Measurements from ENCODE around the gene LAIR2. TPM values are rescaled to one million over a fixed set of nuclear protein-coding genes. Genes with fewer than 3 reads are reported as not detected.

The LAIR2 gene
- total RNA-seq, 1 experiment from 2014 or later = not detected

GRCh38 chr19:54454781-54455675 is 47.6 kb upstream of the LAIR2 start (continued):
- TF ChIP-seq EZH2phosphoT487 (IDR thresholded peaks at IDR 0.05; ENCODE audit: borderline replicate concordance) (no peak), SRF (IDR thresholded peaks at IDR 0.05; ENCODE audit: low read depth) (no peak), JUND (IDR thresholded peaks at IDR 0.05) (no peak)

DNA sequence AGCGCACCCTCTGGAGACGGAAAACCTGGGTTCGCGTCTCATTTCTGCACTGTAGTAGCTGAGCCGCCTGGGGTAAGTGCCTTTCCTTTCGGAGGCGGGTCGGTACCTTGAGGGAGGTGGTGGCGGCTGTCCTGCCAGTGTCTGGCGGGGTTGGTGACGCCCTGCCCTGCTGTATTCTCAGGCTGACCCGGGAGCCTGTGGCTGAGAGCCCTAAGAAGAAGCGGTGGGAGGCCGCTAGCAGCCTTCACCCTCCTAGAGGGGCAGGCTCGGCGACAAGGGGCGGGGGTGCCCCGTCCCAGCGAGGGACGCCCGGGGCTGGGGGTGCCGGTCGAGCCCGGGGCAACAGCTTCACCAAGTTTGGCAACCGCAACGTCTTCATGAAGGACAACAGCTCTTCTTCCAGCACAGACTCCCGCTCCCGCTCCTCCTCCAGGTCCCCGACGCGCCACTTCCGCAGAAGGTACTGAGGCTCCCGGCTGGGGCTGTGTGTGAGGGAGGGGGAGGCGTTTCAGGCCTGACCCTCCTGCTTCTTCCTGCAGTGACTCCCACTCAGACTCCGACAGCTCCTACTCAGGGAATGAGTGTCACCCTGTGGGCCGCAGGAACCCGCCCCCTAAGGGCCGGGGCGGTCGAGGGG is 46.7 kb upstream of the LAIR2 start:
- H3K27me3 ChIP-seq (ENCODE audit: insufficient read depth, low read length) = no peaks in the 10 kb centered on the region
- peaks cover 3 to 4% of the 10 kb centered on the region in 2 experiments; a peak in 3 of 4 replicates for H3K4me1 ChIP-seq (ENCODE audit: control insufficient read depth in 1 of 2, insufficient read depth in 2 of 2, low read length in 2 of 2)
- peaks cover 68 to 81% of the 10 kb centered on the region in 2 experiments; a peak in 3 of 4 replicates for H3K36me3 ChIP-seq (ENCODE audit: control insufficient read depth in 1 of 2, insufficient read depth in 2 of 2, low read length in 2 of 2)
- peaks cover 94% of the 10 kb centered on the region for H3K79me2 ChIP-seq (ENCODE audit: insufficient read depth, low read length)
- H3K9me3 ChIP-seq (ENCODE audit: control insufficient read depth in 1 of 2, insufficient read depth in 1 of 2, low read depth in 1 of 2, low read length in 2 of 2) = no peaks in the 10 kb centered on the region
- H2AFZ ChIP-seq (ENCODE audit: low read depth, low read length, poor library complexity, severe bottlenecking) = no peak overlapping the region
- H3K4me2 ChIP-seq (ENCODE audit: low read length) = no peak overlapping the region
- RAD21 ChIA-PET (ENCODE audit: low non-redundant PET in 1 of 2, low total read pairs in 2 of 2, uncharacterized antibody in 2 of 2, unreplicated experiment in 2 of 2) = no interaction called here
- no TSS peak for BruUV-seq (replicated peaks)
- ATAC-seq = no peak
- H4K20me1 ChIP-seq (ENCODE audit: insufficient read depth) = peaks cover 7% of the 10 kb centered on the region; the same call in 1 of the 2 replicates
- no peak overlapping the region for H3K4me3 ChIP-seq (replicated peaks in 1 of 2; ENCODE audit: low read depth in 1 of 2, low read length in 2 of 2)
- no peaks in the 10 kb centered on the region for H3K9me2 ChIP-seq (ENCODE audit: insufficient read depth)
- TF ChIP-seq CEBPB (IDR thresholded peaks at IDR 0.05; ENCODE audit: low read depth) (no peak), RAD21 (IDR thresholded peaks at IDR 0.05; ENCODE audit: low read depth) (no peak), SP1 (IDR thresholded peaks at IDR 0.05; ENCODE audit: low read depth) (no peak), ZFX (IDR thresholded peaks at IDR 0.05) (no peak), YY1 (IDR thresholded peaks at IDR 0.05; ENCODE audit: extremely low read depth, insufficient replicate concordance, low read depth, low read length) (no peak), ATF3 (IDR thresholded peaks at IDR 0.05) (no peak), CTCF (IDR thresholded peaks at IDR 0.05 in 2 of 3, conservative IDR thresholded peaks at IDR 0.05 in 1 of 3; ENCODE audit: borderline replicate concordance in 1 of 3, insufficient read depth in 1 of 3, low read depth in 2 of 3, low read length in 2 of 3) (no peak), TCF7L2 (IDR thresholded peaks at IDR 0.05; ENCODE audit: borderline replicate concordance, extremely low read depth, insufficient read depth, insufficient read length) (no peak), POLR2A (IDR thresholded peaks at IDR 0.05; ENCODE audit: borderline replicate concordance, extremely low read depth, insufficient read depth, insufficient read length) (no peak), EZH2phosphoT487 (IDR thresholded peaks at IDR 0.05; ENCODE audit: borderline replicate concordance) (no peak)
- TF ChIP-seq, protein P1, sequence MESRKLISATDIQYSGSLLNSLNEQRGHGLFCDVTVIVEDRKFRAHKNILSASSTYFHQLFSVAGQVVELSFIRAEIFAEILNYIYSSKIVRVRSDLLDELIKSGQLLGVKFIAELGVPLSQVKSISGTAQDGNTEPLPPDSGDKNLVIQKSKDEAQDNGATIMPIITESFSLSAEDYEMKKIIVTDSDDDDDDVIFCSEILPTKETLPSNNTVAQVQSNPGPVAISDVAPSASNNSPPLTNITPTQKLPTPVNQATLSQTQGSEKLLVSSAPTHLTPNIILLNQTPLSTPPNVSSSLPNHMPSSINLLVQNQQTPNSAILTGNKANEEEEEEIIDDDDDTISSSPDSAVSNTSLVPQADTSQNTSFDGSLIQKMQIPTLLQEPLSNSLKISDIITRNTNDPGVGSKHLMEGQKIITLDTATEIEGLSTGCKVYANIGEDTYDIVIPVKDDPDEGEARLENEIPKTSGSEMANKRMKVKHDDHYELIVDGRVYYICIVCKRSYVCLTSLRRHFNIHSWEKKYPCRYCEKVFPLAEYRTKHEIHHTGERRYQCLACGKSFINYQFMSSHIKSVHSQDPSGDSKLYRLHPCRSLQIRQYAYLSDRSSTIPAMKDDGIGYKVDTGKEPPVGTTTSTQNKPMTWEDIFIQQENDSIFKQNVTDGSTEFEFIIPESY (IDR thresholded peaks at IDR 0.05; ENCODE audit: extremely low read depth, insufficient replicate concordance, low read length) = no peak
- CTCF ChIA-PET = no interaction called here
- POLR2A ChIA-PET = interaction anchor here (1.8 kb wide), 1 partner anchor 8 kb away, joined by 7 read pairs; the partner anchor contains the start of gene LENG9
- DNase-seq (ENCODE audit: low read depth, low spot score) = no peak
- intact Hi-C loops (cut with micrococcal nuclease) = no loop called here
- H3K27ac ChIP-seq (ENCODE audit: low read depth, low read length) = no peak overlapping the region
- H3K9ac ChIP-seq (ENCODE audit: low read length) = no peak overlapping the region

Data from HCT116 (cell line).